ENCODE data around the gene IFT25.

DNA sequence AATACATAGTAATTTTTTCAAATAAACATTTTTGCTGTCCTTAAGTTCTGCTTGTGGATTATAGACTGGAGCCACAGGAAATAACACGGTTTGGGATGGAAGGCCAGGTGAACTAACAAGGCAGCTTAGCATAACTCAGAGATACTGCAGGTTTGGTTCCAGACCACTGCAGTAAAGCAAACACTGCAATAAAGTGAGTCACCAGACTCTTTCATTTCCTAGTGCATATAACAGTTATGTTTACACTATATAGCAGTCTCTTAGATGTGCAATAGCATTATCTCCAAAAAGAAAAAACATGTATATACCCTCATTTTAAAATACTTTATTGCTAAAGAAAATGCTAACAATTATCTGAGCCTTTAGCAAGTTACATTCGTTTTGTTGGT is 22.6 kb upstream of the IFT25 start:
- no peak for TF ChIP-seq TAF1 (IDR thresholded peaks at IDR 0.05; ENCODE audit: low read depth)
- no peak for TF ChIP-seq USF1 (IDR thresholded peaks at IDR 0.05)
- TF ChIP-seq, protein P1, sequence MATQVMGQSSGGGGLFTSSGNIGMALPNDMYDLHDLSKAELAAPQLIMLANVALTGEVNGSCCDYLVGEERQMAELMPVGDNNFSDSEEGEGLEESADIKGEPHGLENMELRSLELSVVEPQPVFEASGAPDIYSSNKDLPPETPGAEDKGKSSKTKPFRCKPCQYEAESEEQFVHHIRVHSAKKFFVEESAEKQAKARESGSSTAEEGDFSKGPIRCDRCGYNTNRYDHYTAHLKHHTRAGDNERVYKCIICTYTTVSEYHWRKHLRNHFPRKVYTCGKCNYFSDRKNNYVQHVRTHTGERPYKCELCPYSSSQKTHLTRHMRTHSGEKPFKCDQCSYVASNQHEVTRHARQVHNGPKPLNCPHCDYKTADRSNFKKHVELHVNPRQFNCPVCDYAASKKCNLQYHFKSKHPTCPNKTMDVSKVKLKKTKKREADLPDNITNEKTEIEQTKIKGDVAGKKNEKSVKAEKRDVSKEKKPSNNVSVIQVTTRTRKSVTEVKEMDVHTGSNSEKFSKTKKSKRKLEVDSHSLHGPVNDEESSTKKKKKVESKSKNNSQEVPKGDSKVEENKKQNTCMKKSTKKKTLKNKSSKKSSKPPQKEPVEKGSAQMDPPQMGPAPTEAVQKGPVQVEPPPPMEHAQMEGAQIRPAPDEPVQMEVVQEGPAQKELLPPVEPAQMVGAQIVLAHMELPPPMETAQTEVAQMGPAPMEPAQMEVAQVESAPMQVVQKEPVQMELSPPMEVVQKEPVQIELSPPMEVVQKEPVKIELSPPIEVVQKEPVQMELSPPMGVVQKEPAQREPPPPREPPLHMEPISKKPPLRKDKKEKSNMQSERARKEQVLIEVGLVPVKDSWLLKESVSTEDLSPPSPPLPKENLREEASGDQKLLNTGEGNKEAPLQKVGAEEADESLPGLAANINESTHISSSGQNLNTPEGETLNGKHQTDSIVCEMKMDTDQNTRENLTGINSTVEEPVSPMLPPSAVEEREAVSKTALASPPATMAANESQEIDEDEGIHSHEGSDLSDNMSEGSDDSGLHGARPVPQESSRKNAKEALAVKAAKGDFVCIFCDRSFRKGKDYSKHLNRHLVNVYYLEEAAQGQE (IDR thresholded peaks at IDR 0.05; ENCODE audit: low read depth) = no peak
- no peak for TF ChIP-seq MAX (IDR thresholded peaks at IDR 0.05)
- TF ChIP-seq EP300 (IDR thresholded peaks at IDR 0.05; ENCODE audit: borderline replicate concordance) = no peak
- TF ChIP-seq CREB1 (IDR thresholded peaks at IDR 0.05; ENCODE audit: low read depth) = no peak
- no peak for TF ChIP-seq RAD21 (IDR thresholded peaks at IDR 0.05; ENCODE audit: low read depth)
